Activated CD4-positive, CD25-positive, alpha-beta regulatory T cell treated with anti-CD3 and anti-CD28 coated beads, Interleukin-2, amount 50 U/mL, for 24 hours (primary cell): ENCODE data around the gene MROH2A.
"Not testable (repeated sequence)": the region's sequence is repeated elsewhere in the genome, so short reads cannot be mapped to it uniquely, and the experiment has no call there.

Source experiments
- ATAC-seq, 2 donors: fragments of 150-1000 bp; cut with Tn5 transposase; one replicate each; pipeline ENCODE4 v1.10.0; 2021; ENCODE audit warnings: mild to moderate bottlenecking in 1 of 2, moderate library complexity in 1 of 2

The MROH2A gene

GRCh38 chr2:233865838-233866237 is 87.7 kb downstream of the MROH2A start:
- ATAC-seq = no peak

GRCh38 chr2:233866479-233866878 is 88.3 kb downstream of the MROH2A start:
- no peak for ATAC-seq

- peak; percentile 76 to 79 for ATAC-seq
Observed at GRCh38 chr2:233867993-233868532, 89.9 kb downstream of the MROH2A start, which contains the start of gene MSL3B. MSL3B (minus strand) TSS chr2:233868386.

- no peak for ATAC-seq
Observed at GRCh38 chr2:233871432-233871831, 93.3 kb downstream of the MROH2A start.

- ATAC-seq = not testable (repeated sequence)
Observed at GRCh38 chr2:233872125-233872524, 94.0 kb downstream of the MROH2A start.

- no peak for ATAC-seq
Observed at GRCh38 chr2:233882353-233882752, 104.2 kb downstream of the MROH2A start.
